Psoas muscle (tissue), 8 donors: ENCODE measurements around the gene SERTAD4. TPM values are rescaled to one million over a fixed set of nuclear protein-coding genes. Genes with fewer than 3 reads are reported as not detected.

ENCODE experiments used
- ATAC-seq, 4 donors: fragments of 200-7000 bp; cut with Tn5 transposase; one replicate each; pipeline ENCODE4 v1.9.1; 2020; ENCODE audit warnings: moderate library complexity in 3 of 4, mild to moderate bottlenecking in 2 of 4
- DNase-seq, 2 donors: peaks; one replicate each; pipeline ENCODE4 v3.0.0-alpha.2; 2020
- H3K27ac ChIP-seq: fragments of 200-600 bp; one replicate; pipeline ENCODE4 v1.8.0; 2022
- H3K27me3 ChIP-seq, 3 donors: fragments of 200-600 bp in 1 of 3; one replicate each; pipeline versions ENCODE4 v1.6.1 to v1.8.0; 2013 to 2022; ENCODE audit warnings: low read length in 2 of 3, mild to moderate bottlenecking in 2 of 3, moderate library complexity in 1 of 3; ENCODE audit not compliant: insufficient read depth in 3 of 3
- H3K36me3 ChIP-seq, 2 donors: fragments of 200-600 bp in 1 of 2; one replicate each; pipeline versions ENCODE4 v1.6.1 to v1.8.0; 2013 to 2022; ENCODE audit warnings: low read depth in 1 of 2, mild to moderate bottlenecking in 1 of 2, moderate library complexity in 1 of 2; ENCODE audit not compliant: insufficient read depth in 1 of 2
- H3K4me1 ChIP-seq: fragments of 200-600 bp; one replicate; pipeline ENCODE4 v1.8.0; 2022
- H3K4me3 ChIP-seq: fragments of 200-600 bp; one replicate; pipeline ENCODE4 v1.8.0; 2022; ENCODE audit warnings: mild to moderate bottlenecking
- H3K9me3 ChIP-seq: fragments of 200-600 bp; one replicate; pipeline ENCODE4 v1.8.0; 2022
- WGBS, 3 donors: extraction: QIAGEN DNeasy Blood & Tissue Kit; methylation state at CpG; one replicate each; pipeline versions ENCODE4 v1.1.6 to v1.1.7; 2013; 5-methylcytosine and 5-hydroxymethylcytosine counted together
- intact Hi-C, 2 donors: fragments of 100-400 bp; cut with DNase I; formaldehyde crosslinking; loops; one replicate each; pipeline versions ENCODE4 v1.11.0 to v1.14.2; 2022
- polyA plus RNA-seq, 3 donors: library from polyadenylated mRNA; stranded (reverse); fragments of 200-250 nt; gene quantifications; one replicate each; pipeline ENCODE4 v1.2.3, GENCODE V29; 2013
- total RNA-seq, 4 donors: library from RNA; stranded (reverse); fragmentation: NEBNext Ultra II Directional in 2 of 4; extraction: Animal tissue kit (Norgen Biotek cat#: 25700) in 2 of 4; gene quantifications; one replicate each; pipeline versions ENCODE4 v1.2.1 to v1.2.4, GENCODE V29; 2021 to 2023
- TF ChIP-seq, protein P1 (sequence below): fragments of 200-600 bp; IDR thresholded peaks from one replicate; pipeline ENCODE4 v1.8.0; 2022; ENCODE audit warnings: antibody characterized with exemption
- donor health status: healthy with polysubstance abuse.
- donor health status: DM: no; HTN: no; CAD: no; lungs with moderate emphysema.
- donor health status: Bipolar disorder and iron deficiency.
- donor health status: healthy.
- donor health status: DM: yes; HTN: yes; CAD: no.
- donor health status: DM: no; HTN: no; CAD: no.
- donor health status: DM: no; HTN: no; CAD: no.
- donor health status: DM: yes; HTN: yes; CAD: no.

The SERTAD4 gene
- total and polyA plus RNA-seq, 7 donors, result 0.12 to 1.3 (median 0.25) TPM

DNA sequence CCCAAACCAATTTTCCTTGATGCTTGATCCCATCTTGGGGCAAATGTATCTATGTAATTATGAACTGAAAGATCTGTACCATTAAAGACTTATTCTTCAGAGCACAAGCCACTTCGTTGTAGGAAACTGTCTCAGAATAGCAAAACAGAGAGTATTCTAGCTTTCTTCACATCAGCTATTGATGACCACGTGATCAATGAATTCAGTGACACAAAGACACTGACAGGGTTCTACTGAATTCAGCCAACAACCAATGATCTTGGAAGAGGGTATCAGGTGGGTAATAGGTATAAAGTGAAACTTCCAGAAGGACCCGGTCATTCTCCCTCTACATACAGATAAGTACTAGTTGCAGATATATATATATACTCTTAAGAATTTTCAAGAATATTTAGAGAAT is 33.8 kb upstream of the SERTAD4 start:
- DNase-seq (no peak), ATAC-seq (no peak)
- no peak overlapping the region for H3K4me3 ChIP-seq
- no peaks in the 10 kb centered on the region for H3K36me3 ChIP-seq
- H3K27ac ChIP-seq, result no peak overlapping the region
- H3K27me3 ChIP-seq, result peaks cover 0 to 5% (median 0%) of the 10 kb centered on the region in 3 donors
- no peaks in the 10 kb centered on the region for H3K9me3 ChIP-seq
- 78 to 83% (median 79%) methylated on average over 3 of the region's 3 CpGs for WGBS, 3 donors
- TF ChIP-seq, protein P1, sequence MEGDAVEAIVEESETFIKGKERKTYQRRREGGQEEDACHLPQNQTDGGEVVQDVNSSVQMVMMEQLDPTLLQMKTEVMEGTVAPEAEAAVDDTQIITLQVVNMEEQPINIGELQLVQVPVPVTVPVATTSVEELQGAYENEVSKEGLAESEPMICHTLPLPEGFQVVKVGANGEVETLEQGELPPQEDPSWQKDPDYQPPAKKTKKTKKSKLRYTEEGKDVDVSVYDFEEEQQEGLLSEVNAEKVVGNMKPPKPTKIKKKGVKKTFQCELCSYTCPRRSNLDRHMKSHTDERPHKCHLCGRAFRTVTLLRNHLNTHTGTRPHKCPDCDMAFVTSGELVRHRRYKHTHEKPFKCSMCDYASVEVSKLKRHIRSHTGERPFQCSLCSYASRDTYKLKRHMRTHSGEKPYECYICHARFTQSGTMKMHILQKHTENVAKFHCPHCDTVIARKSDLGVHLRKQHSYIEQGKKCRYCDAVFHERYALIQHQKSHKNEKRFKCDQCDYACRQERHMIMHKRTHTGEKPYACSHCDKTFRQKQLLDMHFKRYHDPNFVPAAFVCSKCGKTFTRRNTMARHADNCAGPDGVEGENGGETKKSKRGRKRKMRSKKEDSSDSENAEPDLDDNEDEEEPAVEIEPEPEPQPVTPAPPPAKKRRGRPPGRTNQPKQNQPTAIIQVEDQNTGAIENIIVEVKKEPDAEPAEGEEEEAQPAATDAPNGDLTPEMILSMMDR, result no peak
- no peaks in the 10 kb centered on the region for H3K4me1 ChIP-seq
- intact Hi-C loops, result no loop called here

DNA sequence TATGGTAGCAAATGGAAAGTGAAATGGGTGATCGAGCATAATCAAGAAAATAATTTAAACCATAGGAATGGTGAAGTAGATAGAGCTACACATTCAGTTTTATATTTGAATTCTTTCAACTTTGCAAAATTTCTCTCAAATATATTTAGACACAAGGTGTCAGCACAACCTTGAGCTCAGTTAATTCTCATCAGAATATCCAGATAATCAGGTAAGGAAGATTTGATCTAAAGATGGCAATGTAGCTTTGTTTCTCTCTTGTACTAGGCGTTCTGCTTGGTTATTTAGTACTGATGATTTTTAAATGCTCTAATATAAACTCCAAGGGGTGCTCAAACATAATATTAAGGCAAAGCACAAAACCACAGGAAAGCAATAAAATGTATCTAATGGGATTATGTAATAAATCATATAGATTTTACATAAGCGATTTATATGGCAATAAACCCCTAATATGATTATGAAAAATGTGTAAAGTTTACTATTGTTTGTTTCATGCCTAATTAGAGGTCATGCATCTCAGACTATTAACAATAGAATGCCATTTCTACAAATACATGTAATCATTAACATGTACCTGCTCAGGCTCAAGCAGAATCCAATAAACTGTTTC is 32.4 kb upstream of the SERTAD4 start:
- no peaks in the 10 kb centered on the region for H3K36me3 ChIP-seq
- intact Hi-C loops, result no loop called here
- DNase-seq (no peak), ATAC-seq (no peak)
- no peaks in the 10 kb centered on the region for H3K4me1 ChIP-seq
- WGBS, 3 donors, result 48 to 55% (median 53%) methylated on average over 3 of the region's 3 CpGs
- TF ChIP-seq, protein P1, result no peak
- peaks cover 0 to 5% (median 0%) of the 10 kb centered on the region in 3 donors for H3K27me3 ChIP-seq
- no peak overlapping the region for H3K27ac ChIP-seq
- no peaks in the 10 kb centered on the region for H3K9me3 ChIP-seq
- H3K4me3 ChIP-seq, result no peak overlapping the region

DNA sequence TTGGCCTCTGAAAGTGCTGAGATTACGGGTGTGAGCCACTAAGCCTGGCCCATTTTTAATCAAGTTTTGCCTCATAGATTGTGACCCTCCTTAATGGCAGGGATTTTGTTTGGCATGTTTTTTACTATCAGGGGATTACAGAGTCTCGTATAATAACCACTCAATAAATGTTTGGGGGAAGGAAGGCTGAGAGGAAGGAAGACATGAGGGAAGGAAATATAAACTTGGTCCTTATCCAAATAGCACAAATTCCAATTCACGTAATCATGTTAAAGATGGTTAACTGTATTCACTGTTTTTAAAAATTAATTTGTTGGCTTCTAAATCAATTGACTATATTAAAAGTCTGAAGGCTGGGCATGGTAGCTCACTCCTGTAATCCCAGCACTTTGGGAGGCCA is 30.9 kb upstream of the SERTAD4 start:
- Histone ChIP-seq H3K27me3 (peaks cover 0 to 5% (median 0%) of the 10 kb centered on the region in 3 donors), H3K9me3 (no peaks in the 10 kb centered on the region), H3K4me3 (no peak overlapping the region), H3K36me3 (no peaks in the 10 kb centered on the region), H3K4me1 (no peaks in the 10 kb centered on the region), H3K27ac (no peak overlapping the region)
- intact Hi-C loops, result no loop called here
- DNase-seq (no peak), ATAC-seq (no peak)
- 50 to 56% (median 54%) methylated on average over 3 of the region's 3 CpGs for WGBS, 3 donors
- TF ChIP-seq, protein P1, result no peak

DNA sequence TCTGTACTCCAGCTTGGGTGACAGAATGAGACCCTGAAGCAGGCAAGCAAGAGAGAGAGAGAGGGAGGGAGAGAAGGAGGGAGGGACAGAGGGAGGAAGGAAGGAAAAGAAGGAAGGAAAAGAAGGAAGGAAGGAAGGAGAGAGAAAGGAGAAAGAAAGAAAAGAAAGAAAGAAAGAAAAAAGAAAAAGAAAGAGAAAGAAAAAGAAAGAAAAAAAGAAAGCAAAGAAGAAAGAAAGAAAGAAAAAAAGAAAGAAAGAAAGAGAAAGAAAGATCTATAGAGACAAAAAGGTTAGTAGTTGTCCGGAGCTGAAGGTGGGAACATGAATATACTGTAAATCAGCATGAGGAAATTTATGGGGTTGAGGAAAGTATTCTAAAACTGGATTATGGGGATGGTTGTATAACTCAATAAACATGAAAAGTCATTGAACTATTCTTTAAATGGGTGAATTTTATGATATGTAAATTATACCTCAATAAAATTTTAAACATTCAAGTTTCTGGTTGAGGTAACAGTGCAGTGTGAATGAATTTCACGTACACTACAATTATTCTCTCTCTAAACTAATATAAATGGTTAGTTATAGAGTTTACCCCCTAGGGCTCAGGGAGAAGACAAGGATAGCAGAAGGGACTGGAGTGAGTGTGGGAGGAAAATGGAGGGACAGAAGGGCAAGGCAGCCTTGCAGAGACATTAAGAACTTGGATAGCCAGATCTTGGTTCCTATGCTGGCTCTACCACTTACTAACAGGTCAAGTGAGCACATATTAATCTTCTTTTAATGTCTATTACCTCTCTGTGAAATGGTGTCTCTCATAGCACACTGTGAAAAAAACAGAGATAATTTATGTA is 24.8 kb upstream of the SERTAD4 start:
- Histone ChIP-seq H3K4me1 (no peaks in the 10 kb centered on the region), H3K36me3 (no peaks in the 10 kb centered on the region), H3K4me3 (no peak overlapping the region), H3K27ac (no peak overlapping the region), H3K9me3 (no peaks in the 10 kb centered on the region), H3K27me3 (no peaks in the 10 kb centered on the region)
- 71 to 84% (median 75%) methylated on average over 2 of the region's 2 CpGs for WGBS, 3 donors
- no peak for DNase-seq
- no peak for ATAC-seq
- intact Hi-C loops, result no loop called here
- TF ChIP-seq, protein P1, result no peak
